Astrocyte (in vitro differentiated cells and primary cell): ENCODE measurements around the gene ELF3. TPM values are rescaled to one million over a fixed set of nuclear protein-coding genes. Genes with fewer than 3 reads are reported as not detected.

Source experiments
- DNase-seq: peaks from one replicate; pipeline ENCODE4 v3.0.0-alpha.2; 2010; ENCODE audit warnings: low read depth
- FAIRE-seq: peaks from 2 replicates; lab custom pipeline; 2011; peaks lifted over from hg19 to GRCh38; lab: Jason Lieb, UNC
- H2AFZ ChIP-seq: 2 replicates; pipeline ENCODE4 v1.6.0; 2012; ENCODE audit warnings: low read depth, low read length, inconsistent platforms
- H3K27ac ChIP-seq: 2 replicates; pipeline ENCODE4 v1.5.1; 2011; ENCODE audit warnings: low read depth, low read length, inconsistent platforms
- H3K27me3 ChIP-seq: 2 replicates; pipeline ENCODE4 v1.6.0; 2011; ENCODE audit warnings: low read length, inconsistent platforms; ENCODE audit not compliant: insufficient read depth
- H3K36me3 ChIP-seq: 2 replicates; pipeline ENCODE4 v1.5.1; 2011; ENCODE audit warnings: low read length, inconsistent platforms; ENCODE audit not compliant: insufficient read depth
- H3K4me1 ChIP-seq: 2 replicates; pipeline ENCODE4 v1.5.1; 2011; ENCODE audit warnings: low read length, inconsistent platforms; ENCODE audit not compliant: insufficient read depth
- H3K4me2 ChIP-seq: 2 replicates; pipeline ENCODE4 v1.6.0; 2012; ENCODE audit warnings: low read length, inconsistent platforms
- H3K4me3 ChIP-seq: 2 replicates; pipeline ENCODE4 v1.5.1; 2011; ENCODE audit warnings: low read depth, mild to moderate bottlenecking, low read length, inconsistent platforms; ENCODE audit not compliant: insufficient read depth
- H3K79me2 ChIP-seq: 2 replicates; pipeline ENCODE4 v1.6.0; 2012; ENCODE audit warnings: mild to moderate bottlenecking, low read length, inconsistent platforms; ENCODE audit not compliant: insufficient read depth
- H3K9ac ChIP-seq: 2 replicates; pipeline ENCODE4 v1.6.0; 2012; ENCODE audit warnings: mild to moderate bottlenecking, low read length, inconsistent platforms
- H3K9me3 ChIP-seq: 2 replicates; pipeline ENCODE4 v1.5.1; 2012; ENCODE audit warnings: low read depth, mild to moderate bottlenecking, low read length, inconsistent platforms; ENCODE audit not compliant: insufficient read depth
- H4K20me1 ChIP-seq: 2 replicates; pipeline ENCODE4 v1.6.0; 2012; ENCODE audit warnings: low read length, inconsistent platforms; ENCODE audit not compliant: insufficient read depth
- H3K27ac Mint-ChIP-seq: one replicate; pipeline ENCODE4 v1.8.0; 2021; ENCODE audit warnings: mild to moderate bottlenecking, mixed read lengths; ENCODE audit not compliant: unreplicated experiment
- H3K27me3 Mint-ChIP-seq: one replicate; pipeline ENCODE4 v1.8.0; 2021; ENCODE audit warnings: low read depth, mixed read lengths; ENCODE audit not compliant: unreplicated experiment
- H3K36me3 Mint-ChIP-seq: one replicate; pipeline ENCODE4 v1.8.0; 2021; ENCODE audit warnings: low read depth, mixed read lengths; ENCODE audit not compliant: unreplicated experiment
- H3K4me1 Mint-ChIP-seq: one replicate; pipeline ENCODE4 v1.8.0; 2021; ENCODE audit warnings: low read depth, mixed read lengths; ENCODE audit not compliant: unreplicated experiment
- H3K4me3 Mint-ChIP-seq: one replicate; pipeline ENCODE4 v1.8.0; 2021; ENCODE audit warnings: mild to moderate bottlenecking, moderate library complexity, mixed read lengths; ENCODE audit not compliant: unreplicated experiment
- H3K9me3 Mint-ChIP-seq: one replicate; pipeline ENCODE4 v1.8.0; 2021; ENCODE audit warnings: mild to moderate bottlenecking, mixed read lengths; ENCODE audit not compliant: unreplicated experiment
- EZH2 ChIP-seq: IDR thresholded peaks from 2 replicates; pipeline ENCODE4 v1.6.1; 2012; ENCODE audit warnings: mild to moderate bottlenecking, low read length, inconsistent platforms; ENCODE audit not compliant: insufficient read depth
- total RNA-seq: library from RNA; stranded (reverse); gene quantifications from 2 replicates; pipeline ENCODE4 v1.2.1, GENCODE V29; 2021
- TF ChIP-seq, protein P1 (sequence below): IDR thresholded peaks from 2 replicates; pipeline ENCODE4 v1.5.1; 2011; ENCODE audit warnings: low read depth, mild to moderate bottlenecking, inconsistent platforms, low read length, moderate library complexity; ENCODE audit not compliant: insufficient read depth

Gene ELF3
- total RNA-seq, 1 donor from 2014 or later, result 2.9 TPM

DNA sequence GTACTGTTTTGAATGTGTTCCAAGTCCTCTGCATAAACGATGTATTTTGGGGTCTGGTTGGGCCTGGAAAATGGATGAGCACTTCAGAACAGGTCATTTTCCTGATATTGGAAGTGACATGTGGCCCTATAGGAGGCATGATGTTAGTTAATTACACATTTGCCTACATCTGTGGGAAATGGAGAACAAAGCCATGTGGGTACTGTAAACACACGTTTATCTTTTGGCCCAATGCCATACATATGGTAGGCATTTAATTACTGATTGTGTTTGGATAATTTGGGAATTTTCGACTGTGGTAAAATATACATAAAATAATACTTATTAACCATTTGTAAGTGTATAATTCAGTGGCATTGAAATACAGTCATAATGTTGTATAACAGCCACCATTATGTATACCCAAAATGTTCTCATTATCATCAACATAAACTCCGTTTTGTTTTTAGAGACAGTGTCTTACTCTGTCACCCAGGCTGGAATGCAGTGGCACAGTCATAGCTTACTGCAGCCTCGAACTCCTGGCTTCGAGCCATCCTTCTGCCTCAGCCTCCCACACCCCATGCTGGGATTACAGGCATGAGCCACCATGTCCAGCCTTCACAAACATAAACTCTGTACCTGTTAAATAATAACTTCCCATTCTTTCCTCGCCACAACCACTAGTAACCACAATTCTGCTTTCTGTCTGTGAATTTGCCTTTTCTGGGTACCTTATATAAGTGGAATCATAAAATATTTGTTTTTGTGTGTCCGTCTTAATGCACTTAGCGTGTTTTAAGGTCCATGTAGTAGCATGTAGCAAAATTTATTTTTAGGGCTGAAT lies 39.8 kb upstream of the ELF3 start:
- Histone ChIP-seq H3K4me3 (no peak overlapping the region), H3K9ac (no peak overlapping the region), H3K27me3 (no peaks in the 10 kb centered on the region), H3K9me3 (no peaks in the 10 kb centered on the region), H3K4me2 (no peak overlapping the region), H3K79me2 (peaks cover 11% of the 10 kb centered on the region), H3K27ac (no peak overlapping the region), H3K4me1 (peaks cover 4% of the 10 kb centered on the region), H2AFZ (no peak overlapping the region), H4K20me1 (peaks cover 42% of the 10 kb centered on the region), H3K36me3 (peaks cover 36% of the 10 kb centered on the region)
- Mint-ChIP-seq H3K27me3 (no peaks in the 10 kb centered on the region), H3K27ac (no peak overlapping the region), H3K9me3 (no peaks in the 10 kb centered on the region), H3K4me3 (no peak overlapping the region), H3K4me1 (peaks cover 6% of the 10 kb centered on the region), H3K36me3 (no peaks in the 10 kb centered on the region)
- DNase-seq (peak; percentile 28), FAIRE-seq (no peak)
- TF ChIP-seq, protein P1, sequence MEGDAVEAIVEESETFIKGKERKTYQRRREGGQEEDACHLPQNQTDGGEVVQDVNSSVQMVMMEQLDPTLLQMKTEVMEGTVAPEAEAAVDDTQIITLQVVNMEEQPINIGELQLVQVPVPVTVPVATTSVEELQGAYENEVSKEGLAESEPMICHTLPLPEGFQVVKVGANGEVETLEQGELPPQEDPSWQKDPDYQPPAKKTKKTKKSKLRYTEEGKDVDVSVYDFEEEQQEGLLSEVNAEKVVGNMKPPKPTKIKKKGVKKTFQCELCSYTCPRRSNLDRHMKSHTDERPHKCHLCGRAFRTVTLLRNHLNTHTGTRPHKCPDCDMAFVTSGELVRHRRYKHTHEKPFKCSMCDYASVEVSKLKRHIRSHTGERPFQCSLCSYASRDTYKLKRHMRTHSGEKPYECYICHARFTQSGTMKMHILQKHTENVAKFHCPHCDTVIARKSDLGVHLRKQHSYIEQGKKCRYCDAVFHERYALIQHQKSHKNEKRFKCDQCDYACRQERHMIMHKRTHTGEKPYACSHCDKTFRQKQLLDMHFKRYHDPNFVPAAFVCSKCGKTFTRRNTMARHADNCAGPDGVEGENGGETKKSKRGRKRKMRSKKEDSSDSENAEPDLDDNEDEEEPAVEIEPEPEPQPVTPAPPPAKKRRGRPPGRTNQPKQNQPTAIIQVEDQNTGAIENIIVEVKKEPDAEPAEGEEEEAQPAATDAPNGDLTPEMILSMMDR, result no peak
- no peak for TF ChIP-seq EZH2

DNA sequence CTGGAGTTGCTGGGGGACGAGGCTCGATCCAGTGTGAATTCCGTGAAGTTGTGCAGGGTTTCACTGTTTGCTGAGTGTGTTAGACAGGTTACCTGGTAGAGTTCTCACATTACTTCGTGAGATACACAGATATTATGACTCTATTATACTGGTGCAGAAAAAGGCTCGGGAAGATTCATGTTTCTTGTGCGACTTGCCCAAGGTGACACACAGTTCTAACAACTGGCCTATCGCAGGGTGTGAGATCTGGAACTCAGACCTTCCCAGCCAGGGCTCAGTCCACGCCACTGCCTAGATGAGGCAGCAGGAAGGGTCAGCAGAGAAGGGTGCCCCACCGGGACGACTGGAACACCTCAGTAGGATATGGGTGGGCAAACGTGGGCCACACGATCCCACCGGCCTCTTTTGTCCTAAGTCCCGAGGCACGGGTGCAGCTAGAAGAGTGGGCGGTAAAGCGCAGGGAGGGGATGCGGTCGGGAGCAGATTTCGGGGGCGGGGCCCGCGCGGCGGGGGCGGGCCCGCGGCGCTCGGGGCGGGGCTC lies 28.2 kb upstream of the ELF3 start:
- Histone ChIP-seq H3K36me3 (no peaks in the 10 kb centered on the region), H3K27ac (no peak overlapping the region), H3K79me2 (peaks cover 41% of the 10 kb centered on the region), H3K4me3 (peak overlapping the region; percentile 89), H3K9me3 (no peaks in the 10 kb centered on the region), H4K20me1 (peaks cover 15% of the 10 kb centered on the region), H3K27me3 (no peaks in the 10 kb centered on the region), H3K4me1 (no peaks in the 10 kb centered on the region), H3K4me2 (peak overlapping the region; percentile 93), H2AFZ (peak overlapping the region; percentile 91), H3K9ac (peak overlapping the region; percentile 87)
- DNase-seq (peak; percentile 6), FAIRE-seq (no peak)
- H3K27me3 Mint-ChIP-seq, result peaks cover 2% of the 10 kb centered on the region
- no peaks in the 10 kb centered on the region for H3K9me3 Mint-ChIP-seq
- H3K4me3 Mint-ChIP-seq, result peak overlapping the region; percentile 95
- H3K36me3 Mint-ChIP-seq, result peaks cover 3% of the 10 kb centered on the region
- peak overlapping the region; percentile 77 for H3K27ac Mint-ChIP-seq
- no peak for TF ChIP-seq EZH2
- TF ChIP-seq, protein P1, result no peak
- peaks cover 14% of the 10 kb centered on the region for H3K4me1 Mint-ChIP-seq
